GM23338 (cell line): ENCODE results near the gene CYSLTR2. TPM values are rescaled to one million over a fixed set of nuclear protein-coding genes. Genes with fewer than 3 reads are reported as not detected.
A peak's percentile ranks its signal among the peaks of the same experiment; 100 is the strongest.

ENCODE experiments used
- ATAC-seq: fragments of 200-7000 bp; cut with Tn5 transposase; 3 replicates; pipeline ENCODE4 v1.9.1; 2020
- DNase-seq: peaks from one replicate; pipeline ENCODE4 v3.0.0-alpha.2; 2015; ENCODE audit warnings: low spot score
- H2AFZ ChIP-seq: fragments of 200-600 bp; sonication (generic); 2 replicates; pipeline ENCODE4 v1.8.0; 2016; ENCODE audit warnings: antibody characterized with exemption, mild to moderate bottlenecking, moderate library complexity
- H3F3A ChIP-seq: fragments of 200-600 bp; sonication (generic); replicated peaks from 2 replicates; pipeline ENCODE4 v1.8.0; 2017; ENCODE audit warnings: antibody characterized with exemption, mixed run types, low read depth
- H3K27ac ChIP-seq: fragments of 200-600 bp; sonication (generic); 2 replicates; pipeline ENCODE4 v1.6.1; 2016; ENCODE audit warnings: low read depth
- H3K27me3 ChIP-seq: fragments of 200-600 bp; sonication (generic); 2 replicates; pipeline ENCODE4 v1.8.0; 2016; ENCODE audit warnings: mild to moderate bottlenecking, mixed run types, moderate library complexity; ENCODE audit not compliant: insufficient read depth
- H3K36me3 ChIP-seq: fragments of 200-600 bp; sonication (generic); 2 replicates; pipeline ENCODE4 v1.8.0; 2016; ENCODE audit warnings: mild to moderate bottlenecking; ENCODE audit not compliant: insufficient read depth
- H3K4me1 ChIP-seq: fragments of 200-600 bp; sonication (generic); 2 replicates; pipeline ENCODE4 v1.8.0; 2016; ENCODE audit warnings: mild to moderate bottlenecking, moderate library complexity; ENCODE audit not compliant: insufficient read depth
- H3K4me2 ChIP-seq: fragments of 200-600 bp; sonication (generic); 2 replicates; pipeline ENCODE4 v1.7.1; 2017; ENCODE audit warnings: mixed run types
- H3K4me3 ChIP-seq: fragments of 200-600 bp; sonication (generic); 2 replicates; pipeline ENCODE4 v1.6.1; 2016; ENCODE audit warnings: mixed run types
- H3K79me2 ChIP-seq: fragments of 200-600 bp; sonication (generic); replicated peaks from 2 replicates; pipeline ENCODE4 v1.8.0; 2017; ENCODE audit warnings: mild to moderate bottlenecking; ENCODE audit not compliant: insufficient read depth
- H3K9me2 ChIP-seq: fragments of 200-600 bp; sonication (generic); 2 replicates; pipeline ENCODE4 v1.8.0; 2017; ENCODE audit not compliant: insufficient read depth
- H4K20me1 ChIP-seq: fragments of 200-600 bp; sonication (generic); replicated peaks from 2 replicates; pipeline ENCODE4 v1.8.0; 2017; ENCODE audit warnings: mild to moderate bottlenecking; ENCODE audit not compliant: insufficient read depth
- H3K27ac Mint-ChIP-seq: 2 replicates; pipeline ENCODE4 v1.8.0; 2020; ENCODE audit warnings: inconsistent platforms, mild to moderate bottlenecking, moderate library complexity, mixed read lengths
- H3K27me3 Mint-ChIP-seq: 3 replicates; pipeline ENCODE4 v1.8.0; 2022; ENCODE audit warnings: low read depth, mild to moderate bottlenecking, moderate library complexity, mixed read lengths, inconsistent platforms; ENCODE audit not compliant: insufficient read depth, poor library complexity
- H3K36me3 Mint-ChIP-seq: 3 replicates; pipeline ENCODE4 v1.8.0; 2021; ENCODE audit warnings: low read depth, mild to moderate bottlenecking, inconsistent platforms, moderate library complexity, mixed read lengths
- H3K4me1 Mint-ChIP-seq: 3 replicates; pipeline ENCODE4 v1.8.0; 2020; ENCODE audit warnings: mild to moderate bottlenecking, inconsistent platforms, mixed read lengths
- H3K4me3 Mint-ChIP-seq: 3 replicates; pipeline ENCODE4 v1.8.0; 2021; ENCODE audit warnings: moderate library complexity, mild to moderate bottlenecking, inconsistent platforms, mixed read lengths
- H3K9me3 Mint-ChIP-seq: 3 replicates; pipeline ENCODE4 v1.8.0; 2020; ENCODE audit warnings: moderate library complexity, mild to moderate bottlenecking, inconsistent platforms, mixed read lengths
- CREB1 ChIP-seq: fragments of 250-450 bp; sonication (Bioruptor Pico); IDR thresholded peaks from 2 replicates; pipeline ENCODE4 v1.5.0; 2020; ENCODE audit warnings: low read depth, mild to moderate bottlenecking, moderate library complexity
- CTCF ChIP-seq, 2 experiments: fragments of 200-600 bp in 1 of 2; sonication (generic) in 1 of 2; conservative IDR thresholded peaks; 2 replicates each; pipeline versions ENCODE4 v1.5.1 to v1.6.1; 2016 to 2017; ENCODE audit warnings: antibody characterized with exemption in 2 of 2, low read depth in 2 of 2, mild to moderate bottlenecking in 2 of 2, moderate library complexity in 1 of 2
- ETS1 ChIP-seq: IDR thresholded peaks from 2 replicates; pipeline ENCODE4 v1.6.1; 2016; ENCODE audit warnings: antibody characterized with exemption
- EZH2 ChIP-seq: fragments of 200-600 bp; sonication (generic); IDR thresholded peaks from one replicate; pipeline ENCODE4 v1.8.0; 2017; ENCODE audit warnings: antibody characterized with exemption, mild to moderate bottlenecking, low read depth; ENCODE audit not compliant: unreplicated experiment
- EZH2phosphoT487 ChIP-seq: fragments of 200-600 bp; sonication (generic); IDR thresholded peaks from one replicate; pipeline ENCODE4 v1.8.1; 2018; ENCODE audit warnings: antibody characterized with exemption; ENCODE audit not compliant: unreplicated experiment
- JUNB ChIP-seq: IDR thresholded peaks from one replicate; pipeline ENCODE4 v1.6.1; 2016; ENCODE audit warnings: antibody characterized with exemption; ENCODE audit not compliant: unreplicated experiment
- NANOG ChIP-seq: IDR thresholded peaks from 2 replicates; pipeline ENCODE4 v1.6.1; 2016; ENCODE audit warnings: antibody characterized with exemption, borderline replicate concordance
- POLR2AphosphoS5 ChIP-seq: IDR thresholded peaks from 2 replicates; pipeline ENCODE4 v1.6.1; 2016; ENCODE audit warnings: antibody characterized with exemption, low read depth
- REST ChIP-seq: IDR thresholded peaks from one replicate; pipeline ENCODE4 v1.6.1; 2018; ENCODE audit warnings: antibody characterized with exemption; ENCODE audit not compliant: unreplicated experiment
- STAT1 ChIP-seq: IDR thresholded peaks from one replicate; pipeline ENCODE4 v1.6.1; 2016; ENCODE audit warnings: antibody characterized with exemption; ENCODE audit not compliant: unreplicated experiment
- ZNF114 ChIP-seq: fragments of 250-450 bp; sonication (Bioruptor Pico); IDR thresholded peaks from 2 replicates; pipeline ENCODE4 v1.5.0; 2020; ENCODE audit warnings: mild to moderate bottlenecking, moderate library complexity
- ZNF331 ChIP-seq: fragments of 250-450 bp; sonication (Bioruptor Pico); IDR thresholded peaks from 2 replicates; pipeline ENCODE4 v1.5.0; 2020; ENCODE audit warnings: low read depth, mild to moderate bottlenecking, moderate library complexity
- polyA plus RNA-seq: library from polyadenylated mRNA; unstranded; fragments of >200 nt; fragmentation: Nextera tagmentation; extraction: Ambion mirVana; gene quantifications from 2 replicates; pipeline ENCODE4 v1.2.1, GENCODE V29; 2016
- total RNA-seq: library from RNA; depleted of rRNA; stranded (reverse); fragments of >200 nt; shearing (Covaris generic); gene quantifications from 2 replicates; pipeline ENCODE4 v1.2.3, GENCODE V29; 2014
- TF ChIP-seq, protein P1 (sequence below): fragments of 250-450 bp; sonication (Bioruptor Pico); IDR thresholded peaks from 2 replicates; pipeline ENCODE4 v1.5.0; 2020; ENCODE audit warnings: mild to moderate bottlenecking, moderate library complexity

The CYSLTR2 gene
- total and polyA plus RNA-seq, 2 experiments from 2014 or later = not detected

DNA sequence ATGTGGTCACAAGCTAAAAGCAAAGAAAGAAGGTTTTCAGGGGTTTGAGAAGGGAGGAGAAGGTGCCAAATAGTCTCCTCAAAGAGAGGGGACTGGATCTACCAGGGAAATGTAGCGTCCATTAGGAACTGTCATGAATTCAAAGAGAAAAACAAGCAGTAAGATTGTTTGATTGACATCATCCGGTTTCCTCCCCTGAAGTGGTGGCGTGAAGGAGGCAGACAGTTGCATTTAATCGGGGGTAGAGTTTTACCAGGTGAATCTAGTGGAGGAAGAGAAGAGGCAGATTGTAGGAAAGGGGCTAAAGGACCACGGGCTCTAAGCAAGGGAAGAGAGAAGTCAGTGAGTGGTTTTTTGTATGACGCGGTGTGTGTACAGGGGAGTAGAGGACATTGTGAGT, 13.0 kb upstream of the CYSLTR2 start:
- H2AFZ ChIP-seq = peak overlapping the region; percentile 32; the same call in 1 of the 2 replicates
- no peak for DNase-seq
- H3K9me2 ChIP-seq = no peaks in the 10 kb centered on the region
- Mint-ChIP-seq H3K27ac (no peak overlapping the region), H3K4me3 (no peak overlapping the region), H3K9me3 (peaks cover 12% of the 10 kb centered on the region), H3K27me3 (peaks cover 3% of the 10 kb centered on the region), H3K4me1 (no peaks in the 10 kb centered on the region), H3K36me3 (peaks cover 5% of the 10 kb centered on the region)
- H3K27ac ChIP-seq = no peak overlapping the region
- H3K79me2 ChIP-seq = no peaks in the 10 kb centered on the region
- no peaks in the 10 kb centered on the region for H3K36me3 ChIP-seq
- no peak for ATAC-seq
- TF ChIP-seq ZNF114 (CRISPR knock-in tag) (no peak), NANOG (no peak), CTCF (conservative IDR thresholded peaks at IDR 0.05; ENCODE audit: low read depth in 2 of 2) (no peak), EZH2phosphoT487 (no peak), JUNB (no peak), REST (no peak), ZNF331 (CRISPR knock-in tag) (no peak), EZH2 (no peak), ETS1 (no peak), STAT1 (no peak), CREB1 (no peak), POLR2AphosphoS5 (no peak)
- TF ChIP-seq, protein P1, sequence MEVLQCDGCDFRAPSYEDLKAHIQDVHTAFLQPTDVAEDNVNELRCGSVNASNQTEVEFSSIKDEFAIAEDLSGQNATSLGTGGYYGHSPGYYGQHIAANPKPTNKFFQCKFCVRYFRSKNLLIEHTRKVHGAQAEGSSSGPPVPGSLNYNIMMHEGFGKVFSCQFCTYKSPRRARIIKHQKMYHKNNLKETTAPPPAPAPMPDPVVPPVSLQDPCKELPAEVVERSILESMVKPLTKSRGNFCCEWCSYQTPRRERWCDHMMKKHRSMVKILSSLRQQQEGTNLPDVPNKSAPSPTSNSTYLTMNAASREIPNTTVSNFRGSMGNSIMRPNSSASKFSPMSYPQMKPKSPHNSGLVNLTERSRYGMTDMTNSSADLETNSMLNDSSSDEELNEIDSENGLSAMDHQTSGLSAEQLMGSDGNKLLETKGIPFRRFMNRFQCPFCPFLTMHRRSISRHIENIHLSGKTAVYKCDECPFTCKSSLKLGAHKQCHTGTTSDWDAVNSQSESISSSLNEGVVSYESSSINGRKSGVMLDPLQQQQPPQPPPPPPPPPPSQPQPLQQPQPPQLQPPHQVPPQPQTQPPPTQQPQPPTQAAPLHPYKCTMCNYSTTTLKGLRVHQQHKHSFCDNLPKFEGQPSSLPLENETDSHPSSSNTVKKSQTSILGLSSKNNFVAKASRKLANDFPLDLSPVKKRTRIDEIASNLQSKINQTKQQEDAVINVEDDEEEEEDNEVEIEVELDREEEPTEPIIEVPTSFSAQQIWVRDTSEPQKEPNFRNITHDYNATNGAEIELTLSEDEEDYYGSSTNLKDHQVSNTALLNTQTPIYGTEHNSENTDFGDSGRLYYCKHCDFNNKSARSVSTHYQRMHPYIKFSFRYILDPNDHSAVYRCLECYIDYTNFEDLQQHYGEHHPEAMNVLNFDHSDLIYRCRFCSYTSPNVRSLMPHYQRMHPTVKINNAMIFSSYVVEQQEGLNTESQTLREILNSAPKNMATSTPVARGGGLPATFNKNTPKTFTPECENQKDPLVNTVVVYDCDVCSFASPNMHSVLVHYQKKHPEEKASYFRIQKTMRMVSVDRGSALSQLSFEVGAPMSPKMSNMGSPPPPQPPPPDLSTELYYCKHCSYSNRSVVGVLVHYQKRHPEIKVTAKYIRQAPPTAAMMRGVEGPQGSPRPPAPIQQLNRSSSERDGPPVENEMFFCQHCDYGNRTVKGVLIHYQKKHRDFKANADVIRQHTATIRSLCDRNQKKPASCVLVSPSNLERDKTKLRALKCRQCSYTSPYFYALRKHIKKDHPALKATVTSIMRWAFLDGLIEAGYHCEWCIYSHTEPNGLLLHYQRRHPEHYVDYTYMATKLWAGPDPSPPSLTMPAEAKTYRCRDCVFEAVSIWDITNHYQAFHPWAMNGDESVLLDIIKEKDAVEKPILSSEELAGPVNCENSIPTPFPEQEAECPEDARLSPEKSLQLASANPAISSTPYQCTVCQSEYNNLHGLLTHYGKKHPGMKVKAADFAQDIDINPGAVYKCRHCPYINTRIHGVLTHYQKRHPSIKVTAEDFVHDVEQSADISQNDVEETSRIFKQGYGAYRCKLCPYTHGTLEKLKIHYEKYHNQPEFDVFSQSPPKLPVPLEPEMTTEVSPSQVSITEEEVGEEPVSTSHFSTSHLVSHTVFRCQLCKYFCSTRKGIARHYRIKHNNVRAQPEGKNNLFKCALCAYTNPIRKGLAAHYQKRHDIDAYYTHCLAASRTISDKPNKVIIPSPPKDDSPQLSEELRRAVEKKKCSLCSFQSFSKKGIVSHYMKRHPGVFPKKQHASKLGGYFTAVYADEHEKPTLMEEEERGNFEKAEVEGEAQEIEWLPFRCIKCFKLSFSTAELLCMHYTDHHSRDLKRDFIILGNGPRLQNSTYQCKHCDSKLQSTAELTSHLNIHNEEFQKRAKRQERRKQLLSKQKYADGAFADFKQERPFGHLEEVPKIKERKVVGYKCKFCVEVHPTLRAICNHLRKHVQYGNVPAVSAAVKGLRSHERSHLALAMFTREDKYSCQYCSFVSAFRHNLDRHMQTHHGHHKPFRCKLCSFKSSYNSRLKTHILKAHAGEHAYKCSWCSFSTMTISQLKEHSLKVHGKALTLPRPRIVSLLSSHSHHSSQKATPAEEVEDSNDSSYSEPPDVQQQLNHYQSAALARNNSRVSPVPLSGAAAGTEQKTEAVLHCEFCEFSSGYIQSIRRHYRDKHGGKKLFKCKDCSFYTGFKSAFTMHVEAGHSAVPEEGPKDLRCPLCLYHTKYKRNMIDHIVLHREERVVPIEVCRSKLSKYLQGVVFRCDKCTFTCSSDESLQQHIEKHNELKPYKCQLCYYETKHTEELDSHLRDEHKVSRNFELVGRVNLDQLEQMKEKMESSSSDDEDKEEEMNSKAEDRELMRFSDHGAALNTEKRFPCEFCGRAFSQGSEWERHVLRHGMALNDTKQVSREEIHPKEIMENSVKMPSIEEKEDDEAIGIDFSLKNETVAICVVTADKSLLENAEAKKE = no peak
- no peaks in the 10 kb centered on the region for H3K4me1 ChIP-seq
- H3K4me3 ChIP-seq = no peak overlapping the region
- no peaks in the 10 kb centered on the region for H4K20me1 ChIP-seq
- H3F3A ChIP-seq = no peaks in the 10 kb centered on the region
- no peaks in the 10 kb centered on the region for H3K27me3 ChIP-seq
- H3K4me2 ChIP-seq = no peak overlapping the region
